DND-41 (cell line): ENCODE results near the gene TMEM26.

ENCODE experiments used
- ATAC-seq: fragments of 200-7000 bp; cut with Tn5 transposase; 3 replicates; pipeline ENCODE4 v1.9.1; 2021; ENCODE audit warnings: low read depth; ENCODE audit not compliant: insufficient read depth
- DNase-seq: peaks from one replicate; pipeline ENCODE4 v3.0.0-alpha.2; 2020
- H2AFZ ChIP-seq: 2 replicates; pipeline ENCODE4 v1.6.0; 2012; ENCODE audit warnings: low read depth, low read length
- H3K27ac ChIP-seq: 2 replicates; pipeline ENCODE4 v1.5.1; 2012; ENCODE audit warnings: low read length, inconsistent platforms
- H3K27me3 ChIP-seq: fragments of 200-600 bp; sonication (generic); 2 replicates; pipeline ENCODE4 v1.6.0; 2012; ENCODE audit warnings: low read length, mild to moderate bottlenecking, inconsistent platforms; ENCODE audit not compliant: insufficient read depth, poor library complexity
- H3K36me3 ChIP-seq: 2 replicates; pipeline ENCODE4 v1.5.1; 2012; ENCODE audit warnings: low read length, inconsistent platforms; ENCODE audit not compliant: insufficient read depth
- H3K4me1 ChIP-seq: 2 replicates; pipeline ENCODE4 v1.5.1; 2012; ENCODE audit warnings: mild to moderate bottlenecking, low read length; ENCODE audit not compliant: insufficient read depth
- H3K4me2 ChIP-seq: 2 replicates; pipeline ENCODE4 v1.6.0; 2012; ENCODE audit warnings: mild to moderate bottlenecking, moderate library complexity, low read length, inconsistent platforms; ENCODE audit not compliant: insufficient read depth
- H3K4me3 ChIP-seq, 2 experiments: fragments of 200-600 bp in 1 of 2; shearing (Covaris generic) in 1 of 2; 2 replicates each; pipeline ENCODE4 v1.5.1; 2012 to 2016; ENCODE audit warnings: inconsistent platforms in 2 of 2, low read length in 2 of 2, mild to moderate bottlenecking in 2 of 2, low read depth in 1 of 2, moderate library complexity in 1 of 2
- H3K79me2 ChIP-seq: 2 replicates; pipeline ENCODE4 v1.6.0; 2012; ENCODE audit warnings: low read length, inconsistent platforms; ENCODE audit not compliant: insufficient read depth
- H3K9ac ChIP-seq: 2 replicates; pipeline ENCODE4 v1.6.0; 2012; ENCODE audit warnings: low read depth, mild to moderate bottlenecking, inconsistent platforms, low read length, moderate library complexity
- H3K9me3 ChIP-seq: 2 replicates; pipeline ENCODE4 v1.5.1; 2012; ENCODE audit warnings: low read length, moderate library complexity, mild to moderate bottlenecking, inconsistent platforms; ENCODE audit not compliant: insufficient read depth, severe bottlenecking
- H4K20me1 ChIP-seq: 2 replicates; pipeline ENCODE4 v1.6.0; 2012; ENCODE audit warnings: low read length; ENCODE audit not compliant: insufficient read depth
- CTCF ChIP-seq: IDR thresholded peaks from 2 replicates; pipeline ENCODE4 v1.5.1; 2012; ENCODE audit warnings: borderline replicate concordance, low read length, moderate library complexity, mild to moderate bottlenecking; ENCODE audit not compliant: poor library complexity, severe bottlenecking; ENCODE audit errors: extremely low read depth
- EZH2 ChIP-seq: IDR thresholded peaks from 3 replicates; pipeline ENCODE4 v1.6.1; 2012; ENCODE audit warnings: borderline replicate concordance, low read depth, mild to moderate bottlenecking, moderate library complexity, low read length, inconsistent platforms; ENCODE audit not compliant: severe bottlenecking

TMEM26 gene

DNA sequence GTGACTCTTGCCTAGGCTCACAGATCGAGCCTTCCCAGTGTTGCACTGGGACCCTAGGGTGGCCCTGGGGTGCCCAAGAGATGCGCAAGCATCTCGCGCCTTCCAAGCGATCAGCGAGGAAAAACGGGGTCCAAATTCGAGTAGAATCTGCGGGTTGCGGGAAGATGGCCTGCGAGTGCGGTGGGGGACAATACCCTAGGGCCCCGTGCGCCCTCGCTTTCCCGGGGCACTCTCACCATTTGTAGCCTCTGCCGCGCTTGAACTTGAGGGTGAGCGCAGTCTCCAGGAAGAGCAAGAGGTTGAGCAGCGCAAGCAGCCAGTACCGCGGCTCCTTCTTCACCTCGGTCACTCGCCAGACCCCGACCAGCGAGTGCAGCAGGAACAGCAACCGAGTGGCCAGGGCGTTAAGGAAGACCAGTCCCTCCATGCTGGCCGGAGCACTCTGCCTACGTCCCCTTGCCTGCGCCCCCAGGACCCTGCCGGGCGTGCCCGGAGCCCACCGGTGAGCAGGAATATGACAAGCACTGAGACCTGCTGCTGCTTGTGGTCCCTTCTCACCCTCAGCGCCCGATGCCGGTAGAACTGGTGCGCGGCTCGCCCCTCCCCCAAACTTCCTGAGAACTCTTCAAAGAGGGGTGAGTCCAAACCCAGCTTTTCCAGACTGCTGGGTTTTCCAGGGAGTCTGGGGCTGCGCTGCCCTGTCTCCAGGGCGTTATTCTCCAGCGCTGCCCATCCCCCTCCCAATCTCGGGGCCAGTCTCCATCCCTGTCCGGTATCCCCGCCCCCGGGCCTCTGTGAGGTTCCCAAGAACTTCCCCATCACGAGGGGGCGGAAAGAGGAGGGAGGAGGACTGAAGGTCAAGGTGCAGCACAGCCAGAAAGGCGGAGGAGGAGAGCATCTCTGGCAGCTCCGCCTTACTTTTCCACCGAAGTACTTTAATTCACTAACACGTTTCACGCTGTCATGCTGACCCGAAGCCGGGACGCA, at the start of gene TMEM26:
TMEM26 (minus strand) TSS at position 727 of the 987 bp plus-strand sequence; CDS start at position 427, 300 bp downstream.
- H2AFZ ChIP-seq: peak within 1 kb of the TSS; percentile 10
- H3K27ac ChIP-seq: peak within 1 kb of the TSS; percentile 16; the same call in 1 of the 2 replicates
- peak; percentile 66 for ATAC-seq
- peak; percentile 60 for DNase-seq
- H3K27me3 ChIP-seq: no peaks in the 10 kb centered on the region
- TF ChIP-seq CTCF: no peak
- no peak for TF ChIP-seq EZH2
- no peaks in the 10 kb centered on the region for H3K79me2 ChIP-seq
- H3K4me1 ChIP-seq: peaks cover 11% of the 10 kb centered on the region
- peak within 1 kb of the TSS; percentile 19; the same call in 1 of the 2 replicates for H3K9ac ChIP-seq
- H3K4me3 ChIP-seq: peak within 1 kb of the TSS in 1 of 2 experiments; percentile 47; a peak in 2 of 4 replicates
- no peaks in the 10 kb centered on the region for H3K9me3 ChIP-seq
- no peaks in the 10 kb centered on the region for H3K36me3 ChIP-seq
- peak within 1 kb of the TSS; percentile 54 for H3K4me2 ChIP-seq
- no peaks in the 10 kb centered on the region for H4K20me1 ChIP-seq

GRCh38 chr10:61500460-61500859, 47.3 kb upstream of the TMEM26 start:
- no peak overlapping the region for H2AFZ ChIP-seq
- no peak overlapping the region for H3K27ac ChIP-seq
- no peak overlapping the region for H3K4me3 ChIP-seq
- H3K4me2 ChIP-seq: no peak overlapping the region
- TF ChIP-seq CTCF (no peak), EZH2 (no peak)
- ATAC-seq (no peak), DNase-seq (no peak)
- H3K4me1 ChIP-seq: no peaks in the 10 kb centered on the region
- H3K79me2 ChIP-seq: no peaks in the 10 kb centered on the region
- H3K36me3 ChIP-seq: no peaks in the 10 kb centered on the region
- no peaks in the 10 kb centered on the region for H3K9me3 ChIP-seq
- no peaks in the 10 kb centered on the region for H4K20me1 ChIP-seq
- no peak overlapping the region for H3K9ac ChIP-seq
- no peaks in the 10 kb centered on the region for H3K27me3 ChIP-seq

GRCh38 chr10:61492364-61492995, 39.3 kb upstream of the TMEM26 start:
- Histone ChIP-seq H3K36me3 (no peaks in the 10 kb centered on the region), H3K79me2 (no peaks in the 10 kb centered on the region), H3K27me3 (no peaks in the 10 kb centered on the region), H3K4me1 (no peaks in the 10 kb centered on the region), H3K4me2 (no peak overlapping the region), H2AFZ (no peak overlapping the region), H3K27ac (no peak overlapping the region), H3K4me3 (no peak overlapping the region), H3K9ac (no peak overlapping the region), H3K9me3 (no peaks in the 10 kb centered on the region), H4K20me1 (no peaks in the 10 kb centered on the region)
- ATAC-seq (no peak), DNase-seq (no peak)
- TF ChIP-seq CTCF: no peak
- TF ChIP-seq EZH2: no peak
